AG10803 (cell line): ENCODE results near the gene NKD1.

Source experiments
- DNase-seq: peaks from one replicate; pipeline ENCODE4 v3.0.0; 2010; ENCODE audit warnings: low read depth
- H3K4me3 ChIP-seq: 2 replicates; pipeline ENCODE4 v1.5.1; 2011; ENCODE audit warnings: mild to moderate bottlenecking, low read length, control low read depth
- TF ChIP-seq, protein P1 (sequence below): conservative IDR thresholded peaks from 2 replicates; pipeline ENCODE4 v1.5.1; 2011; ENCODE audit warnings: mild to moderate bottlenecking, low read length, control low read depth, inconsistent platforms

NKD1 gene

DNA sequence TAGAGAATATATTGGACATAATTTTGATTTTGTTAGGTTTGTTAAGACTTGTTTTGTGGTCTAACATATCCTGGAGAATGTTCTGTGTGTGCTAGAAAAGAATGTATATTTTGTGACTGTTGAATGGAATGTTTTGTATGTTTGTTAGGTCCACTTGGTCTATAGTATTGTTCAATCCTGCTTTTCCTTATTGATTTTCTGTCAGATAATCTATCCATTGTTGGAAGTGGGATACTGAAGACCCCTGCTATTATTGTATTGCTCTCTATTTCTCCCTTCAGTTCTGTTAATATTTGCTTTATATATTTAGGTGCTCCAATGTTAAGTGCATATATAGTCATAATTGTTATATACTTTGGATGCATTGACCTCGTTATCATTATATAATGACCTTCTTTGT is 33.0 kb upstream of the NKD1 start:
- no peak overlapping the region for H3K4me3 ChIP-seq
- no peak for DNase-seq
- TF ChIP-seq, protein P1, sequence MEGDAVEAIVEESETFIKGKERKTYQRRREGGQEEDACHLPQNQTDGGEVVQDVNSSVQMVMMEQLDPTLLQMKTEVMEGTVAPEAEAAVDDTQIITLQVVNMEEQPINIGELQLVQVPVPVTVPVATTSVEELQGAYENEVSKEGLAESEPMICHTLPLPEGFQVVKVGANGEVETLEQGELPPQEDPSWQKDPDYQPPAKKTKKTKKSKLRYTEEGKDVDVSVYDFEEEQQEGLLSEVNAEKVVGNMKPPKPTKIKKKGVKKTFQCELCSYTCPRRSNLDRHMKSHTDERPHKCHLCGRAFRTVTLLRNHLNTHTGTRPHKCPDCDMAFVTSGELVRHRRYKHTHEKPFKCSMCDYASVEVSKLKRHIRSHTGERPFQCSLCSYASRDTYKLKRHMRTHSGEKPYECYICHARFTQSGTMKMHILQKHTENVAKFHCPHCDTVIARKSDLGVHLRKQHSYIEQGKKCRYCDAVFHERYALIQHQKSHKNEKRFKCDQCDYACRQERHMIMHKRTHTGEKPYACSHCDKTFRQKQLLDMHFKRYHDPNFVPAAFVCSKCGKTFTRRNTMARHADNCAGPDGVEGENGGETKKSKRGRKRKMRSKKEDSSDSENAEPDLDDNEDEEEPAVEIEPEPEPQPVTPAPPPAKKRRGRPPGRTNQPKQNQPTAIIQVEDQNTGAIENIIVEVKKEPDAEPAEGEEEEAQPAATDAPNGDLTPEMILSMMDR, result no peak

- TF ChIP-seq, protein P1, result no peak
- H3K4me3 ChIP-seq, result no peak overlapping the region
- DNase-seq, result no peak
Observed at GRCh38 chr16:50516401-50516800, 31.8 kb upstream of the NKD1 start.

DNA sequence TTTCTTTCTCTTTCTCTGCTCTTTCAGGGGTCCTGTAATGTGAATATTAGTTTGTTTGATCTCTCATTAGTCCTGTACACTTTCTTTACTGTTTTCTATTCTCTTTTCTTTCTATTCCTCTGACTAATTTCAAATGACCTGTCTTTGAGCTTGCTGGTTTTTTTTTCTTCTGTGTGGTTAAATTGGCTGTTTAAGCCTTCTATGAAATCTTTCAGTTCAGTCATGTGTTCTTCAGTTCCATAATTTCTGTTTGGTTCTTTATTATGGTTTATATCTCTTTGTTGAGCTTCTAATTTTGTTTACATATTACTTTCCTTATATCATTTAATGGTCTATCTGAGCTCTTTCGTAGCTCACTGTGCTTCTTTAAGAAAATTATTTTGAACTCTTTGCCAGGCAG is 31.3 kb upstream of the NKD1 start:
- H3K4me3 ChIP-seq, result no peak overlapping the region
- DNase-seq, result no peak
- TF ChIP-seq, protein P1, result no peak

DNA sequence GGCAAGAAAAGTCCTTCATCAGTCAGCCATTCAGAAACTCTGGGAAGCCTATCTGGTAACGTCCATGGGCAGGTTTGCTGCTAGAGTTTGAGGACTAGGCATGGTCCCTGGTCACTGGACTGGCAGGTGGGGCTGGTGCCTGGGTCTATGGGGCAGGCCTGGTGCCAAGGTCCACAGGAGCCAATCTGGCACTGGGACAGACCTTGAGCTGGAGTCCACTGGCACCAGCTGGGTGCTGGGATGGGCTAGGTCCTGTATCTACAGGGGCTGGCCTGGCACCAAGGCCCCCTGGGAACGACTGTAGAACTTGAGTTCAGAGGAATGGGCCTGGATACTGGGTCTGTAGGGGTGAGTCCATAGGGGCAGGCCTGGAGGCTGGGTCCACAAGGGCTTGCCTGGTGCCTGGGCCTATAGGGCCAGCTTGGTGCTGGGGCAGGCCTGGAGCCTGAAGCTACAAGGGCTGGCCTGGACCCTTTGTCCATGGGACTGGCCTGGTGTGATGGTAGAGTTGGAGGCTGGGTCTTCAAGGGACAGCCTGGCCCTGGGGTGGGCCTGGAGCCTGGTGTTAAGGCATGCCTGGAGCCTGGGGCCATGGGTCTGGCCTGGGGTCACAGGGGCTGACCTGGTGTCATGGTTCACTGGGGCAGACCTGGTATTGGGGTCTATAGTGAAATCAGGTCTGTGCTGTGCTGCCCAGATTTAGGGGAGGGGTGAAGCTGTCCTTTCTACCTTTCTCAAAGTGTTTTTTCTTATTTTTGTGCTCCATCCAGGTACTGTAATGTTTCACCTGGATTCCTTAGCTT is 30.5 kb upstream of the NKD1 start:
- no peak for DNase-seq
- TF ChIP-seq, protein P1, result no peak
- H3K4me3 ChIP-seq, result no peak overlapping the region

GRCh38 chr16:50519001-50519400 is 29.2 kb upstream of the NKD1 start:
- DNase-seq, result no peak
- TF ChIP-seq, protein P1, result no peak
- H3K4me3 ChIP-seq, result no peak overlapping the region

DNA sequence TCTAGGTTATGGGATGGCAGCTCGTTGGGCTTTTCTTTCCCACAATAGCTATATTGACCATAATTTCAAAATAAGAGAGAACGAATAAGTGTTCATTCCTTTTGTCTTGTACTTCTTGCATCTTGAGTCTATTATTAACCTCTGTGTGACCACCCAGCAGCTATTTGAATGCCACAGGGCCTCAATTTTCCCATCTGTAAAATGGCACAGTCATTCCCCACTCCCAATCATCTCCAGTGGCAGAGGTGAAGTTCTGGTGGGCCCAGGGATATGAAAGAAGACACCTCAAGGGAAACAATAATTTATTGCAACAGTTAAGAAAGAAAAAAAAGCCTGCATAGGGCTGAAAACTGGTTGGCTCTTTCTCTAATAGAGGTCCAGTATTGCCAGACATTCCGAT is 28.6 kb upstream of the NKD1 start:
- TF ChIP-seq, protein P1, result no peak
- H3K4me3 ChIP-seq, result no peak overlapping the region
- no peak for DNase-seq

- DNase-seq, result no peak
- TF ChIP-seq, protein P1, result no peak
- H3K4me3 ChIP-seq, result no peak overlapping the region
Observed at GRCh38 chr16:50520451-50521245, 27.5 kb upstream of the NKD1 start.
